K562 (cell line): ENCODE results near the gene FTSJ3. TPM values are rescaled to one million over a fixed set of nuclear protein-coding genes. Genes with fewer than 3 reads are reported as not detected.
"Not testable (repeated sequence)": the region's sequence is repeated elsewhere in the genome, so short reads cannot be mapped to it uniquely, and the experiment has no call there.

Source experiments
- ADNP ChIP-seq: fragments of 200-800 bp; sonication (Bioruptor generic); IDR thresholded peaks from 2 replicates; pipeline ENCODE4 v1.6.1; 2016; ENCODE audit warnings: missing genetic modification characterization, missing compliant biosample characterization
- ARID1B ChIP-seq: fragments of 450-650 bp; IDR thresholded peaks from 2 replicates; pipeline ENCODE4 v1.6.1; 2016; ENCODE audit warnings: antibody characterized with exemption, mild to moderate bottlenecking, inconsistent platforms
- BCOR ChIP-seq: fragments of 450-650 bp; IDR thresholded peaks from 2 replicates; pipeline ENCODE4 v1.6.1; 2016
- BRD9 ChIP-seq: fragments of 450-650 bp; IDR thresholded peaks from 2 replicates; pipeline ENCODE4 v1.6.1; 2018; ENCODE audit warnings: low read depth; ENCODE audit not compliant: partially characterized antibody
- CC2D1A ChIP-seq: fragments of 450-650 bp; IDR thresholded peaks from 2 replicates; pipeline ENCODE4 v1.6.1; 2017; ENCODE audit warnings: mild to moderate bottlenecking
- FOXK2 ChIP-seq, 2 experiments: fragments of 450-650 bp; IDR thresholded peaks in 1 of 2; conservative IDR thresholded peaks in 1 of 2; 2 replicates each; pipeline ENCODE4 v1.6.1; 2016; ENCODE audit warnings: low read depth in 2 of 2, mild to moderate bottlenecking in 1 of 2
- GABPA ChIP-seq: fragments of 200-800 bp; sonication (Bioruptor generic); conservative IDR thresholded peaks from 2 replicates; pipeline ENCODE4 v1.6.1; 2016; ENCODE audit warnings: low read depth, missing genetic modification characterization, missing compliant biosample characterization
- HDAC8 ChIP-seq: fragments of 450-650 bp; IDR thresholded peaks from 2 replicates; pipeline ENCODE4 v1.6.1; 2016; ENCODE audit warnings: mild to moderate bottlenecking, missing genetic modification characterization, moderate library complexity, missing compliant biosample characterization
- LARP7 ChIP-seq: fragments of 450-650 bp; IDR thresholded peaks from 2 replicates; pipeline ENCODE4 v1.6.1; 2016
- NBN ChIP-seq: fragments of 450-650 bp; IDR thresholded peaks from 2 replicates; pipeline ENCODE4 v1.6.1; 2016; ENCODE audit warnings: low read depth, mild to moderate bottlenecking
- NR2C2 ChIP-seq, 2 experiments: fragments of 200-800 bp in 1 of 2; sonication (Bioruptor generic) in 1 of 2; sonication (generic) in 1 of 2; formaldehyde crosslinking in 1 of 2; IDR thresholded peaks; 2 replicates each; pipeline versions ENCODE4 v1.6.1 to v1.8.0; 2016 to 2022; ENCODE audit warnings: mild to moderate bottlenecking in 1 of 2, missing compliant biosample characterization in 1 of 2, missing genetic modification characterization in 1 of 2, missing genetic modification reagents in 1 of 2
- PHF8 ChIP-seq: fragments of 200-600 bp; sonication (generic); IDR thresholded peaks from 2 replicates; pipeline ENCODE4 v1.6.1; 2012; ENCODE audit warnings: mixed run types, mild to moderate bottlenecking, inconsistent platforms, low read length, moderate library complexity, borderline replicate concordance
- SMARCE1 ChIP-seq: fragments of 450-650 bp; IDR thresholded peaks from 2 replicates; pipeline ENCODE4 v1.7.1; 2016; ENCODE audit warnings: mild to moderate bottlenecking
- SUPT5H ChIP-seq: fragments of 450-650 bp; IDR thresholded peaks from 2 replicates; pipeline ENCODE4 v1.6.1; 2016
- ZNF12 ChIP-seq: sonication (generic); formaldehyde crosslinking; IDR thresholded peaks from 2 replicates; pipeline ENCODE4 v1.4.0; 2020; ENCODE audit warnings: mild to moderate bottlenecking, missing genetic modification reagents
- ZNF384 ChIP-seq: IDR thresholded peaks from 2 replicates; pipeline ENCODE4 v1.6.1; 2012; ENCODE audit warnings: low read depth, low read length, improper control_type of control experiment
- ZNF589 ChIP-seq: fragments of 200-800 bp; sonication (Bioruptor generic); IDR thresholded peaks from 2 replicates; pipeline ENCODE4 v1.6.1; 2016; ENCODE audit warnings: low read depth, missing genetic modification characterization, missing compliant biosample characterization
- polyA plus RNA-seq, 8 experiments: library from polyadenylated mRNA; depleted of rRNA in 4 of 8; stranded (reverse) in 5 of 8; unstranded in 3 of 8; fragments of >200 nt; fragmentation: Nextera tagmentation in 2 of 8; fragmentation: Illumina TruSeq in 1 of 8; extraction: Ambion mirVana in 2 of 8; extraction: Trizol in 1 of 8; gene quantifications; 2 replicates each; pipeline versions ENCODE4 v1.2.1 to v1.2.3, GENCODE V29; 2011 to 2014; ENCODE audit warnings: inconsistent platforms in 1 of 8, missing spikeins in 1 of 8
- total RNA-seq, 7 experiments: library from RNA; depleted of rRNA in 6 of 7; stranded (reverse); fragments of >200 nt in 6 of 7; fragmentation: Illumina TruSeq in 2 of 7; extraction: Trizol in 2 of 7; gene quantifications; 2 replicates each; pipeline versions ENCODE4 v1.2.1 to v1.2.3, GENCODE V29; 2011 to 2021; ENCODE audit warnings: low replicate concordance in 1 of 7
- TF ChIP-seq, protein P1 (sequence below), 2 experiments: fragments of 250-450 bp in 1 of 2; fragments of 450-650 bp in 1 of 2; sonication (Bioruptor Pico) in 1 of 2; IDR thresholded peaks; 2 replicates each; pipeline versions ENCODE4 v1.6.1 to v1.8.0; 2016 to 2021; ENCODE audit warnings: mild to moderate bottlenecking in 2 of 2, moderate library complexity in 2 of 2, missing compliant biosample characterization in 1 of 2, missing genetic modification characterization in 1 of 2
- TF ChIP-seq, protein P2 (sequence below): fragments of 450-650 bp; IDR thresholded peaks from 2 replicates; pipeline ENCODE4 v1.6.1; 2016; ENCODE audit warnings: antibody characterized with exemption
- TF ChIP-seq, protein P3 (sequence below), 2 experiments: fragments of 450-650 bp; IDR thresholded peaks; 2 replicates each; pipeline ENCODE4 v1.6.1; 2016
- TF ChIP-seq, protein P4 (sequence below): sonication (generic); formaldehyde crosslinking; IDR thresholded peaks from 2 replicates; pipeline ENCODE4 v1.8.0; 2023; ENCODE audit warnings: mild to moderate bottlenecking, missing genetic modification reagents

FTSJ3 gene
- total and polyA plus RNA-seq, 9 of the 15 experiments (the other 6 are each of a cell fraction or from before 2014, with no cell fraction given), result 18.0 to 65.6 (median 52.4) TPM

- TF ChIP-seq, protein P1, sequence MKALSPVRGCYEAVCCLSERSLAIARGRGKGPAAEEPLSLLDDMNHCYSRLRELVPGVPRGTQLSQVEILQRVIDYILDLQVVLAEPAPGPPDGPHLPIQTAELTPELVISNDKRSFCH (CRISPR knock-in tag; IDR thresholded peaks at IDR 0.05), result not testable (repeated sequence)
- TF ChIP-seq, protein P1 (tag; IDR thresholded peaks at IDR 0.05), result peak; percentile 20
- TF ChIP-seq CC2D1A, result 0 out of 2 replicates have a peak, but pooled peaks have one; percentile 23
- TF ChIP-seq GABPA (tag), result peak; percentile 85; the same call in 1 of the 2 replicates
- TF ChIP-seq PHF8, result peak; percentile 11; the same call in 1 of the 2 replicates
- TF ChIP-seq ZNF12 (CRISPR knock-in tag), result 0 out of 2 replicates have a peak, but pooled peaks have one; percentile 59
- TF ChIP-seq SUPT5H, result peak; percentile 5; the same call in 1 of the 2 replicates
- TF ChIP-seq FOXK2 (conservative IDR thresholded peaks at IDR 0.05 in 1 of 2, IDR thresholded peaks at IDR 0.05 in 1 of 2; ENCODE audit: low read depth in 2 of 2), result 0 out of 4 replicates have a peak, but pooled peaks of 1 of the 2 experiments have one; percentile 7
- peak; percentile 26; the same call in 1 of the 2 replicates for TF ChIP-seq HDAC8 (tag)
- 0 out of 2 replicates have a peak, but pooled peaks have one; percentile 73 for TF ChIP-seq NR2C2 (CRISPR knock-in tag; IDR thresholded peaks at IDR 0.05)
- TF ChIP-seq NR2C2 (tag; IDR thresholded peaks at IDR 0.05), result peak; percentile 99
- TF ChIP-seq LARP7, result 0 out of 2 replicates have a peak, but pooled peaks have one; percentile 63
- TF ChIP-seq, protein P2, sequence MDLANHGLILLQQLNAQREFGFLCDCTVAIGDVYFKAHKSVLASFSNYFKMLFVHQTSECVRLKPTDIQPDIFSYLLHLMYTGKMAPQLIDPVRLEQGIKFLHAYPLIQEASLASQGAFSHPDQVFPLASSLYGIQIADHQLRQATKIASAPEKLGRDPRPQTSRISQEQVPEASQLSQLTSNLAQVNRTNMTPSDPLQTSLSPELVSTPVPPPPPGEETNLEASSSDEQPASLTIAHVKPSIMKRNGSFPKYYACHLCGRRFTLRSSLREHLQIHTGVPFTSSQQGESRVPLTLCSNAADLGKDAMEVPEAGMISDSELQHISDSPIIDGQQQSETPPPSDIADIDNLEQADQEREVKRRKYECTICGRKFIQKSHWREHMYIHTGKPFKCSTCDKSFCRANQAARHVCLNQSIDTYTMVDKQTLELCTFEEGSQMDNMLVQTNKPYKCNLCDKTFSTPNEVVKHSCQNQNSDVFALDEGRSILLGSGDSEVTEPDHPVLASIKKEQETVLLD, result 0 out of 2 replicates have a peak, but pooled peaks have one; percentile 11
- TF ChIP-seq SMARCE1, result 0 out of 2 replicates have a peak, but pooled peaks have one; percentile 33
- peak; percentile 60 for TF ChIP-seq BRD9
- peak; percentile 4; the same call in 1 of the 2 replicates for TF ChIP-seq ZNF589 (CRISPR knock-in tag)
- TF ChIP-seq ADNP (tag), result peak; percentile 98
- peak; percentile 82 for TF ChIP-seq ZNF384
- peak; percentile 92 for TF ChIP-seq BCOR
- TF ChIP-seq, protein P3, sequence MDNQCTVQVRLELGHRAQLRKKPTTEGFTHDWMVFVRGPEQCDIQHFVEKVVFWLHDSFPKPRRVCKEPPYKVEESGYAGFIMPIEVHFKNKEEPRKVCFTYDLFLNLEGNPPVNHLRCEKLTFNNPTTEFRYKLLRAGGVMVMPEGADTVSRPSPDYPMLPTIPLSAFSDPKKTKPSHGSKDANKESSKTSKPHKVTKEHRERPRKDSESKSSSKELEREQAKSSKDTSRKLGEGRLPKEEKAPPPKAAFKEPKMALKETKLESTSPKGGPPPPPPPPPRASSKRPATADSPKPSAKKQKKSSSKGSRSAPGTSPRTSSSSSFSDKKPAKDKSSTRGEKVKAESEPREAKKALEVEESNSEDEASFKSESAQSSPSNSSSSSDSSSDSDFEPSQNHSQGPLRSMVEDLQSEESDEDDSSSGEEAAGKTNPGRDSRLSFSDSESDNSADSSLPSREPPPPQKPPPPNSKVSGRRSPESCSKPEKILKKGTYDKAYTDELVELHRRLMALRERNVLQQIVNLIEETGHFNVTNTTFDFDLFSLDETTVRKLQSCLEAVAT (IDR thresholded peaks at IDR 0.05), result 0 out of 4 replicates have a peak, but pooled peaks of 1 of the 2 experiments have one; percentile 60
- TF ChIP-seq, protein P4, sequence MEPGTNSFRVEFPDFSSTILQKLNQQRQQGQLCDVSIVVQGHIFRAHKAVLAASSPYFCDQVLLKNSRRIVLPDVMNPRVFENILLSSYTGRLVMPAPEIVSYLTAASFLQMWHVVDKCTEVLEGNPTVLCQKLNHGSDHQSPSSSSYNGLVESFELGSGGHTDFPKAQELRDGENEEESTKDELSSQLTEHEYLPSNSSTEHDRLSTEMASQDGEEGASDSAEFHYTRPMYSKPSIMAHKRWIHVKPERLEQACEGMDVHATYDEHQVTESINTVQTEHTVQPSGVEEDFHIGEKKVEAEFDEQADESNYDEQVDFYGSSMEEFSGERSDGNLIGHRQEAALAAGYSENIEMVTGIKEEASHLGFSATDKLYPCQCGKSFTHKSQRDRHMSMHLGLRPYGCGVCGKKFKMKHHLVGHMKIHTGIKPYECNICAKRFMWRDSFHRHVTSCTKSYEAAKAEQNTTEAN (CRISPR knock-in tag), result 0 out of 2 replicates have a peak, but pooled peaks have one; percentile 24
- TF ChIP-seq ARID1B, result peak; percentile 24
- TF ChIP-seq NBN, result 0 out of 2 replicates have a peak, but pooled peaks have one; percentile 5
- TF ChIP-seq, all 486 proteins: peak for 33; not testable (repeated sequence) for 453
Measured at GRCh38 chr17:63843387-63843888, 16.0 kb upstream of the FTSJ3 start (continued).
